Measurements from ENCODE around the gene VAT1L. TPM values are rescaled to one million over a fixed set of nuclear protein-coding genes. Genes with fewer than 3 reads are reported as not detected.

Gene VAT1L
- total and polyA plus RNA-seq, 2 experiments from 2014 or later, result 3.1 to 5.9 TPM

- WGBS (ENCODE audit: low lambda C conversion rate, missing lambda C conversion rate), result 79% methylated on average over 7 of the region's 7 CpGs
- Histone ChIP-seq H4K20me1 (ENCODE audit: insufficient read depth, poor library complexity, severe bottlenecking) (no peaks in the 10 kb centered on the region), H3K9me3 (ENCODE audit: low read depth) (no peaks in the 10 kb centered on the region), H2AFZ (no peak overlapping the region), H3K27ac (no peak overlapping the region), H3K4me2 (no peak overlapping the region), H3K79me2 (no peaks in the 10 kb centered on the region), H3K4me1 (ENCODE audit: insufficient read depth) (peaks cover 6% of the 10 kb centered on the region), H3K36me3 (replicated peaks; ENCODE audit: insufficient read depth, low read depth) (no peaks in the 10 kb centered on the region), H3K27me3 (no peaks in the 10 kb centered on the region), H3K4me3 (no peak overlapping the region), H3K9me2 (replicated peaks; ENCODE audit: insufficient read depth) (no peaks in the 10 kb centered on the region)
- DNase-seq (ENCODE audit: low spot score), result no peak
- TF ChIP-seq CTCF (IDR thresholded peaks at IDR 0.05; ENCODE audit: poor library complexity), result no peak
- no peak for TF ChIP-seq EZH2 (IDR thresholded peaks at IDR 0.05; ENCODE audit: borderline replicate concordance)
- no peak for TF ChIP-seq EZH2phosphoT487 (IDR thresholded peaks at IDR 0.05; ENCODE audit: low read depth, severe bottlenecking, unreplicated experiment)
These were observed 207.6 kb downstream of the VAT1L start for GRCh38 chr16:77995843-77996455.

- WGBS (ENCODE audit: low lambda C conversion rate, missing lambda C conversion rate), result 56% methylated on average over 10 of the region's 10 CpGs
These were observed 210.1 kb downstream of the VAT1L start for GRCh38 chr16:77998350-77999023.

GRCh38 chr16:78001451-78002025 is 213.2 kb downstream of the VAT1L start:
- no peak for TF ChIP-seq EZH2phosphoT487 (IDR thresholded peaks at IDR 0.05; ENCODE audit: low read depth, severe bottlenecking, unreplicated experiment)
- TF ChIP-seq EZH2 (IDR thresholded peaks at IDR 0.05; ENCODE audit: borderline replicate concordance), result no peak
- TF ChIP-seq CTCF (IDR thresholded peaks at IDR 0.05; ENCODE audit: poor library complexity), result no peak
- Histone ChIP-seq H3K4me3 (no peak overlapping the region), H3K27me3 (no peaks in the 10 kb centered on the region), H3K4me2 (no peak overlapping the region), H3K9me2 (replicated peaks; ENCODE audit: insufficient read depth) (no peaks in the 10 kb centered on the region), H3K36me3 (replicated peaks; ENCODE audit: insufficient read depth, low read depth) (no peaks in the 10 kb centered on the region), H2AFZ (no peak overlapping the region), H3K79me2 (no peaks in the 10 kb centered on the region), H3K27ac (no peak overlapping the region), H3K4me1 (ENCODE audit: insufficient read depth) (peaks cover 12% of the 10 kb centered on the region), H4K20me1 (ENCODE audit: insufficient read depth, poor library complexity, severe bottlenecking) (no peaks in the 10 kb centered on the region), H3K9me3 (ENCODE audit: low read depth) (no peaks in the 10 kb centered on the region)
- WGBS (ENCODE audit: low lambda C conversion rate, missing lambda C conversion rate), result 43% methylated on average over 4 of the region's 4 CpGs
- DNase-seq (ENCODE audit: low spot score), result peak; percentile 21

More at GRCh38 chr16:77998350-77999023, 210.1 kb downstream of the VAT1L start:
- Histone ChIP-seq H3K36me3 (replicated peaks; ENCODE audit: insufficient read depth, low read depth) (no peaks in the 10 kb centered on the region), H3K9me3 (ENCODE audit: low read depth) (no peaks in the 10 kb centered on the region), H3K4me2 (no peak overlapping the region), H3K4me1 (ENCODE audit: insufficient read depth) (peaks cover 12% of the 10 kb centered on the region), H3K79me2 (no peaks in the 10 kb centered on the region), H4K20me1 (ENCODE audit: insufficient read depth, poor library complexity, severe bottlenecking) (no peaks in the 10 kb centered on the region), H2AFZ (no peak overlapping the region), H3K4me3 (no peak overlapping the region), H3K27ac (no peak overlapping the region), H3K27me3 (no peaks in the 10 kb centered on the region), H3K9me2 (replicated peaks; ENCODE audit: insufficient read depth) (no peaks in the 10 kb centered on the region)
- TF ChIP-seq CTCF (IDR thresholded peaks at IDR 0.05; ENCODE audit: poor library complexity) (no peak), EZH2phosphoT487 (IDR thresholded peaks at IDR 0.05; ENCODE audit: low read depth, severe bottlenecking, unreplicated experiment) (no peak), EZH2 (IDR thresholded peaks at IDR 0.05; ENCODE audit: borderline replicate concordance) (no peak)
- DNase-seq (ENCODE audit: low spot score), result no peak
